ENCODE data around the gene WDR27.

The WDR27 gene

GRCh38 chr6:169650959-169651292 is 50.9 kb downstream of the WDR27 start (continued):
- TF ChIP-seq, protein P1, sequence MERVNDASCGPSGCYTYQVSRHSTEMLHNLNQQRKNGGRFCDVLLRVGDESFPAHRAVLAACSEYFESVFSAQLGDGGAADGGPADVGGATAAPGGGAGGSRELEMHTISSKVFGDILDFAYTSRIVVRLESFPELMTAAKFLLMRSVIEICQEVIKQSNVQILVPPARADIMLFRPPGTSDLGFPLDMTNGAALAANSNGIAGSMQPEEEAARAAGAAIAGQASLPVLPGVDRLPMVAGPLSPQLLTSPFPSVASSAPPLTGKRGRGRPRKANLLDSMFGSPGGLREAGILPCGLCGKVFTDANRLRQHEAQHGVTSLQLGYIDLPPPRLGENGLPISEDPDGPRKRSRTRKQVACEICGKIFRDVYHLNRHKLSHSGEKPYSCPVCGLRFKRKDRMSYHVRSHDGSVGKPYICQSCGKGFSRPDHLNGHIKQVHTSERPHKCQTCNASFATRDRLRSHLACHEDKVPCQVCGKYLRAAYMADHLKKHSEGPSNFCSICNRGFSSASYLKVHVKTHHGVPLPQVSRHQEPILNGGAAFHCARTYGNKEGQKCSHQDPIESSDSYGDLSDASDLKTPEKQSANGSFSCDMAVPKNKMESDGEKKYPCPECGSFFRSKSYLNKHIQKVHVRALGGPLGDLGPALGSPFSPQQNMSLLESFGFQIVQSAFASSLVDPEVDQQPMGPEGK (CRISPR knock-in tag; IDR thresholded peaks at IDR 0.05; ENCODE audit: borderline replicate concordance) = no peak
- TF ChIP-seq ARNTL (CRISPR knock-in tag; IDR thresholded peaks at IDR 0.05; ENCODE audit: borderline replicate concordance, low read depth) = no peak
- TF ChIP-seq PPARA (CRISPR knock-in tag; IDR thresholded peaks at IDR 0.05; ENCODE audit: borderline replicate concordance) = no peak
- TF ChIP-seq BACH2 (CRISPR knock-in tag; IDR thresholded peaks at IDR 0.05; ENCODE audit: borderline replicate concordance) = no peak
- TF ChIP-seq ZC3H10 (CRISPR knock-in tag; IDR thresholded peaks at IDR 0.05) = no peak
- TF ChIP-seq TOX (CRISPR knock-in tag; IDR thresholded peaks at IDR 0.05; ENCODE audit: borderline replicate concordance) = no peak

GRCh38 chr6:169650241-169650958 is 51.4 kb downstream of the WDR27 start:
- ATAC-seq = no peak
- no peak for TF ChIP-seq CSRNP3 (CRISPR knock-in tag; IDR thresholded peaks at IDR 0.05)
- no peak for TF ChIP-seq ZNF8 (CRISPR knock-in tag; IDR thresholded peaks at IDR 0.05)
- TF ChIP-seq ZNF70 (CRISPR knock-in tag; IDR thresholded peaks at IDR 0.05) = no peak
- no peak for TF ChIP-seq PPARA (CRISPR knock-in tag; IDR thresholded peaks at IDR 0.05; ENCODE audit: borderline replicate concordance)
- TF ChIP-seq TCF4 (CRISPR knock-in tag; IDR thresholded peaks at IDR 0.05; ENCODE audit: borderline replicate concordance) = no peak
- TF ChIP-seq ISL1 (CRISPR knock-in tag; IDR thresholded peaks at IDR 0.05) = no peak
- TF ChIP-seq ARNTL (CRISPR knock-in tag; IDR thresholded peaks at IDR 0.05; ENCODE audit: borderline replicate concordance, low read depth) = no peak
- no peak for TF ChIP-seq CREB5 (CRISPR knock-in tag; IDR thresholded peaks at IDR 0.05; ENCODE audit: low read depth)
- no peak for TF ChIP-seq BACH2 (CRISPR knock-in tag; IDR thresholded peaks at IDR 0.05; ENCODE audit: borderline replicate concordance)
- no peak for TF ChIP-seq OSR1 (CRISPR knock-in tag; IDR thresholded peaks at IDR 0.05)
- TF ChIP-seq POU6F1 (CRISPR knock-in tag; IDR thresholded peaks at IDR 0.05; ENCODE audit: borderline replicate concordance, low read depth) = no peak
- TF ChIP-seq TSHZ2 (CRISPR knock-in tag; IDR thresholded peaks at IDR 0.05) = no peak
- no peak for TF ChIP-seq RARB (CRISPR knock-in tag; IDR thresholded peaks at IDR 0.05)
- no peak for TF ChIP-seq ZC3H10 (CRISPR knock-in tag; IDR thresholded peaks at IDR 0.05)
- TF ChIP-seq, protein P1 (CRISPR knock-in tag; IDR thresholded peaks at IDR 0.05; ENCODE audit: borderline replicate concordance) = no peak

DNA sequence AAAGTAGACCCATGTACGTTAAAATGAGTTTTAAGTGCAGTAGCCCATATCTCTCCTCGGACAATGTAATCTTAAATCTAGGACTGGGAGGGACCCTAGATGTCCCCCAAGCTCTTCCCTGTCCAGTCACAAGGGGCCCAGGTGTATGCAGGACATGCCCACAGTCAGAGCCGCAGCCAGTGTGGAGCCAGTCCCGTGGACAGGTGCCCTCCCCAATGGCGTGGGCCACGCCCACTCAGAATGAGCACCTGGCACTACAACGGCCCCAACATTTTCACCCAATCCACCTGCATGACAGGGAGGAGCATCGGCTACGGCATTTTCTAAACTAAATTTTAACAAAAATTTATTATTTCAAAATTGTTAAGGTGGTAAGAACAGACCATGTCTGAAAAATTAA is 53.2 kb downstream of the WDR27 start:
- TF ChIP-seq, protein P1 (CRISPR knock-in tag; IDR thresholded peaks at IDR 0.05; ENCODE audit: borderline replicate concordance) = no peak
- TF ChIP-seq ZC3H10 (CRISPR knock-in tag; IDR thresholded peaks at IDR 0.05) (no peak), SNAI2 (CRISPR knock-in tag; IDR thresholded peaks at IDR 0.05) (no peak), ZNF70 (CRISPR knock-in tag; IDR thresholded peaks at IDR 0.05) (no peak), ISL1 (CRISPR knock-in tag; IDR thresholded peaks at IDR 0.05) (no peak), TCF4 (CRISPR knock-in tag; IDR thresholded peaks at IDR 0.05; ENCODE audit: borderline replicate concordance) (no peak), ARNTL (CRISPR knock-in tag; IDR thresholded peaks at IDR 0.05; ENCODE audit: borderline replicate concordance, low read depth) (no peak), CSDC2 (CRISPR knock-in tag; IDR thresholded peaks at IDR 0.05) (no peak), CREB5 (CRISPR knock-in tag; IDR thresholded peaks at IDR 0.05; ENCODE audit: low read depth) (no peak), ZFP3 (CRISPR knock-in tag; IDR thresholded peaks at IDR 0.05) (no peak), ESRRG (CRISPR knock-in tag; IDR thresholded peaks at IDR 0.05) (no peak), OSR1 (CRISPR knock-in tag; IDR thresholded peaks at IDR 0.05) (no peak)
- ATAC-seq = no peak
